Brain pericyte (primary cell): Measurements from ENCODE around the gene METTL27.
"Not testable (repeated sequence)": the region's sequence is repeated elsewhere in the genome, so short reads cannot be mapped to it uniquely, and the experiment has no call there.

Experiments
- DNase-seq: peaks from one replicate; pipeline ENCODE4 v3.0.0-alpha.2; 2012; ENCODE audit warnings: low read depth, low spot score

The METTL27 gene

DNA sequence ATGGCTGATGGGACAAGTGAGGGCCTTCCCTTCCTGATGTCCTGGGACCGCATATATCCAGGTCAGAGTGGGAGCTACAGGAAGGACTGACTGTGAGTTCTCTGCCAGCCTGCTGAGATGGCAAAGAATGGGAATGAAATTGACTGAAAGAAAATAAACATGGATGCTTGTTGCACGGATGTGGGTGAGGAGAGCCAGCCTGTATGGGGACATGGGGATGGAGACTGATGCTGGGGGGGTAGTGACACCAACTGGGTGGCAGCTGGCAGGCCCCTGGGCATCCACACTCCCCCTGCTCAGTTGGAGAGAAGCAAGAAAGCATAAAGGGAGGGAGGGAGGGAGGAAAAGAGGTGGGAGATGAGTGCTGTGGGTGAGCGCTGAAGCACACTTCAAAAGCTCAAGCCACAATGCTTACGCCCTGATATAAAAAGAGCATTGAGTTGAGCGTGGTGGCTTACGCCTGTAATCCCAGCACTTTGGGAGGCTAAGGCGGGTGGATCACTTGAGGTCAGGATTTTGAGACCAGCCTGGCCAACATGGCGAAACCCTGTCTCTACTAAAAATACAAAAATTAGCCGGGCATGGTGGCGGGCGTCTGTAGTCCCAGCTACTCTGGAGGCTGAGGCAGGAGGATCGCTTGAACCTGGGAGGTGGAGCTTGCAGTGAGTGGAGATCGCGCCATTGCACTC, 20.6 kb downstream of the METTL27 start:
- not testable (repeated sequence) for DNase-seq

DNA sequence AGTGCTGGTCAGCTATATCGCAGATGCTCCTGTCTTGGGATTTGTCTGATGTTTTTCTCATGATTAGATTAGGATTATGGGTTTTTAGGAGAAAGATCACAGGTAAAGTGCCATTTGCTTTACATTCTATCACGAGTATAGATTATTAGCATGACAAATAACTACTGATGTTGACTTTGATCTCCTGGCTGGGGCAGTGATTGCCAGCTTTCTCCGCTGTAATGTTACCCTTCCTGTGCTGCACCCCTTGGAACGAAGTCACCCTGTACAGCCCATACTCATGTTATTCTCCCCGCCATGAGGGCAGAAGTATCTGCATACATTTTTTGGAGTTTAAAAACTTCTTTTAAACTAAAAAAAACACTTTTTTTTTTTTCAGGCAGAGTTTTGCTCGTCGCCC, 22.3 kb downstream of the METTL27 start:
- DNase-seq: no peak

DNA sequence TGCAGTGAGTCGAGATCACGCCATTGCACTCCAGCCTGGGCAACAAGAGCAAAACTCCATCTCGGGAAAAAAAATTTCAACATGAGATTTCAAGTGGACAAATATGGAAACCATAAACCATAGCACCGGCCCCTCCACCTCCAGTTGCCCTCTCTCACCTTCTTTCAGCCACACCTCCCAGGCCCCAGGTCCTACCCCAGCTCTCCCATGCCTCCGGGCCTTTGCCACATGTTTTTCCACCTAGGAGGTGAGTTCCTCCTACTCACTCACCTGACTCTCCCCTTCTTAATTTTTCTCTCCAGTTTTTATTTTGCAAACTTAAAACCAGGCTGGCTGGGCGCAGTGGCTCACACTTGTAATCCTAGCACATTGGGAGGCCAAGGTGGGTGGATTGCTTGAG, 25.2 kb downstream of the METTL27 start:
- no peak for DNase-seq

DNA sequence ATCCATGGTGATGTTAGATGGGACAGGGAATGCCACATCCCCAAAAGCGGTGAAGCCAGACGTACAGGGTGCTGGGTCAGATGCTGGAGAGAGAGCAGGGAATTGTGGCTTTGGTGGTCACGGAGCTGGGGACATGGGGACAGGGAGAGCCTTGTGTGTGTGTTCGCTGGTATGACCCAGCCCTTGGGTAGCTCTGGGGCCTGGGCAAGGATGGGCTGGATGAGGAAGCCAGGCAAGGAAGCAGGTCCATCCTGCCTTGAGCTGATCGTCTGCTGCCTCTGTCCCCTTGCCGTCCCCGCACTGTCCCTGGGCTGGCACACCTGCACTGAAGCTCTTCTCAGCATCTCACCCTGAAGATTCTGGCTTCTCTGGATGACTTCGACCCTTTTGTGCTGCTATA, 26.9 kb downstream of the METTL27 start:
- no peak for DNase-seq

DNA sequence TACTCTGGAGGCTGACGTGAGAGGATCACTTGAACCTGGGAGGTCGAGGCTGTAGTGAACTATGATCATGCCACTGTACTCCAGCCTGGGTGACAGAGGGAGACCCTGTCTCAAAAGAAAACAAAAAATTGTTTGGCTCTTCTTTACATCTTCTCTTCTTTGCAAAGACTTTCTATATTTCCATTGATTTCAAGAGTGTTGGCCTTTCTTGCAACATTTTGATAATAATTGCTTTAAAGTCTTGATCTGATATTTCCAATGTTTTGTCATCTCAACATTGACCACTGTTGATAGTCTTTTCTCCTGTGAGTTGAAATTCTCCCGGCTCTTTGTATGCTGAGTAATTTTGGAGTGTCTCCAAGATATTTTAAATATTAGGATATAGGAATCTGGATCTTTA, 29.3 kb downstream of the METTL27 start:
- no peak for DNase-seq

DNA sequence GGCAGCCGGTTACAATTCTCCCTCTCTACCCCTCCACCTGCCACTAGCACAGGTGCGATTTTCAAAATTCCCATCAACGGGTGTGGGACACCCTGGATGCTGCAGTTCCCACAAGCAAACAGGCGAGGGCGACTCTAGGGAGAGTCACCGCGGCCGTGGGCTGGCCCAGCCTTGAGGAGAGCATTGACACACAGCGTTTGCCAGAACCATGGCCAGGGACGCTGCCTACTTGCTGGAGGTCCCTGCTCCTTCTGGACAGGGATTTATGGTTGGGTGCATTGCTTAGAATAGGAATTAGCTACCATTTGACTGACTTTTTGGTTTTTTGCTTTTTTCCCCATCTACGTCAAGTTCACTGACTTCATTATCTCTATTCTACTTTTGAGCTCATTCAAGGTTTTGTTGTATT, 30.6 kb downstream of the METTL27 start:
- DNase-seq: no peak

DNA sequence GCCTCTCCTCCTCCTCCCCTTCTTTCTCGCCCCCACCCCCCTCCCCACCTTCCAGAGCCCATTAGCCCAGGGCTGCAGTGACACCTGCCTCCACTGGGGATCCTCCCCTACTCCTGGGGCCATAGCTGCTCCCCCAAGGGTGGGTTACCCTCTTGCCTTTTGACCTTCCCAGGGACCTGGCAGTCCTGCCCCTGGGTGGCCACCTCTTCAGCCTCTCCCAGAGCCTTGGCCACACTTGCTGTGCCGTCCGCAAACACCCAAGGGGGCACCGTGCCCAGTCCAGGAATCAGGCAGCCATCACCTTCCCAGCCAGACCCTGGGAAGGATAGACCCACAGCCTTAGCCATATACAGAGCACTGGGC, 31.3 kb downstream of the METTL27 start:
- DNase-seq: no peak

DNA sequence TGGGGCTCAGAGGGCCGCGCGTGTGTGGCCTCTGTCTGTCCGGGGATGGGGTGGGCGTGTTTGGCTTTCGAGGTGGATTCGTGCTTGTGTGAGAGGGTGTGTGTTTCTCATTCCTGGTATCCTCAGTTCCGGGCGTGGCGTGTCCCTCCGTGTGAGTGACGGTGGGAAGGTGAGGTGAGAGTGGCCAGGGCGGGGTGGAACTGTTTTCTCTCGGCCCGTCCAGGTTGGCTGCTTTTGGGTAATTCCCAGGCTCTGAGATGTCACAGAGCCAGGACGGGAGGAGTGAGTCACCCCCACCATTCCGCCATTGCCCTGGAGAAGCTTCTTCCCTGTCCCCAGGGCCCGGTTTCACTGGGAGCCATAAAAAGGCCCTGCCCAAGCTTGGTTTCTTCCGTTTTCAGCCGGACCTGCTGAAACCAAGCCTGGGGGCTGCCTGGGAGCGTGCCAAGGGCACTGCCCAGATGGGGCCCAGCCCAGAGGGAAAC, 32.8 kb downstream of the METTL27 start:
- DNase-seq: no peak

DNA sequence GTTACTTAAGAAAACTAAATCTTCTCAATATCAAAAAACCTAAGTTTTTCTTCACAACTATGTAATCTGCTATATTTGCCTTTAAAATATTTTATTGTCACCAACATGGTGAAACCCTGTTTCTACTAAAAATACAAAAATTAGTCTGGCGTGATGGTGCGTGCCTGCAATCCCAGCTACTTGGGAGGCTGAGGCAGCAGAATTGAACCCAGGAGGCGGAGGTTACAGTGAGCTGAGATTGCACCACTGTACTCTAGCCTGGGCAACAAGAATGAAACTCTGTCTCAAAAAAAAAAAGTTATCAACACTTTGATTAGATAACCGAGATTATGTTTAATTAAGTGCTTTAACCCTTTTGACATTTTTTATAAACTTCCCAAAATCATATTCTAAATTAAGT, 39.9 kb downstream of the METTL27 start:
- DNase-seq: no peak

DNA sequence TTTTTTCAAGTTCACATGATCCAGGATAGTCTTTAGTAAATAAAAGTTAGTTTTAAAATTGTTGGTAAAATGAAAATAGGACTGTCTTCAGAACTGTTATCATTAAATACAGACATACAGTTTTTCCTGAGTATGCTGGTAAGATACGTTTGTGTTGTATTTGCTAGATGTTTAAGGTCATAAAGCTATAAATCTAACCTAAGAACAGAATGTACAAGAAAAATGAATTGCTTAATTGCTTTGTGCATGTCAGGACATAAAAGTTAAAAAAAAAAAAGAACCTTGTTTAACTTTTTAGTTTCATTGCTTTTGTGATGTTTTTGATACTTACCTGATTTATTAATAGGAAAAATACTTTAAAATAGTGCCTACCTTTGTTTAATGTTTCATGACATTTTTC, 40.7 kb downstream of the METTL27 start:
- DNase-seq: no peak

DNA sequence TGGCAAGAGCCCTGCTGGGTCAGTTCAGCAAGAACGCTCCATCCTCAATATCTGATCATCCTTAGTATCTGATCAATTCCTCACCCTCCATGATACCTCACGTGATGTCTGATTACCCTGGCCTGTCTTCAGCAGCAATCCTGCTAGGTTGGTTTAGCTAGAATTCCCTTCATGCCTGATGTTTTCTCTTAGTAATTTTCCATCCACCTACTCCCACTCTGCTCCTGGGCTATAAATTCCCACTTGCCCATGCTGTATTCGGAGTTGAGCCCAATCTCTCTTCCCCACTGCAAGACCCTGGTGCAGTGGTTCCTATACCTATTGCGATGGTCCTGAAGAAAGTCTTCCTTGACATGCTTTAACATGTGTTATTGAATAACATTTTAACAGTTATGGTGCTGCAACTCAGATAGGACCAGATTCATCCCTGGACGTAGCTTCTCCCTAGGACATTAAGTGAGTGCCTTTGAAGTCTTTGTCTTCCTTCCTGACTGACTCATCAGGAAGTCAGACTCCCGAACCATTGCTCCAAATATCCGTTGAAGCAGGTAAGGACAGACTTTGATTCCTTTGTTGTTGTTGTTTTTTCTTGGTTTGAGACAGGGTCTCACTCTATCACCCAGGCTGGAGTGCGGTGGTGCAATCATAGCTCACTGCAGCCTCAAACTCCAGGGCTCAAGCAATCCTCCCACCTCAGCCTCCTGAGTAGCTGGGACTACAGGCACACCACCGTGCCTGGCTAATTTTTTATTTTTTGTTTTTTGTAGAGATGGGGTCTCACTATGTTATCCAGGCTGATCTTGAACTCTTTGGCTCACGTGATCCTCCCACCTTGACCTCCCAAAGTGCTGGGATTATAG, 42.8 kb downstream of the METTL27 start:
- DNase-seq: no peak

DNA sequence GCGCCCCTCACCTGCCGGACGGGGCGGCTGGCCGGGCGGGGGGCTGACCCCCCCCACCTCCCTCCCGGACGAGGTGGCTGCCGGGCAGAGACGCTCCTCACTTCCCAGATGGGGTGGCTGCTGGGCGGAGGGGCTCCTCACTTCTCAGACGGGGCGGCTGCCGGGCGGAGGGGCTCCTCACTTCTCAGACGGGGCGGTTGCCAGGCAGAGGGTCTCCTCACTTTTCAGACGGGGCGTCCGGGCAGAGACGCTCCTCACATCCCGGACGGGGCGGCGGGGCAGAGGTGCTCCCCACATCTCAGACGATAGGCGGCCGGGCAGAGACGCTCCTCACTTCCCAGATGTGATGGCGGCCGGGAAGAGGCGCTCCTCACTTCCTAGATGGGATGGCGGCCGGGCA, 45.1 kb downstream of the METTL27 start:
- DNase-seq: not testable (repeated sequence)

DNA sequence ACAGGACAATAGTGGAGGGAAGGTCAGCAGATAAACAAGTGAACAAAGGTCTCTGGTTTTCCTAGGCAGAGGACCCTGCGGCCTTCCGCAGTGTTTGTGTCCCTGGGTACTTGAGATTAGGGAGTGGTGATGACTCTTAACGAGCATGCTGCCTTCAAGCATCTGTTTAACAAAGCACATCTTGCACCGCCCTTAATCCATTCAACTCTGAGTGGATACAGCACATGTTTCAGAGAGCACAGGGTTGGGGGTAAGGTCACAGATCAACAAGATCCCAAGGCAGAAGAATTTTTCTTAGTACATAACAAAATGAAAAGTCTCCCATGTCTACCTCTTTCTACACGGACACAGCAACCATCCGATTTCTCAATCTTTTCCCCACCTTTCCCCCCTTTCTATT, 45.7 kb downstream of the METTL27 start:
- not testable (repeated sequence) for DNase-seq

DNA sequence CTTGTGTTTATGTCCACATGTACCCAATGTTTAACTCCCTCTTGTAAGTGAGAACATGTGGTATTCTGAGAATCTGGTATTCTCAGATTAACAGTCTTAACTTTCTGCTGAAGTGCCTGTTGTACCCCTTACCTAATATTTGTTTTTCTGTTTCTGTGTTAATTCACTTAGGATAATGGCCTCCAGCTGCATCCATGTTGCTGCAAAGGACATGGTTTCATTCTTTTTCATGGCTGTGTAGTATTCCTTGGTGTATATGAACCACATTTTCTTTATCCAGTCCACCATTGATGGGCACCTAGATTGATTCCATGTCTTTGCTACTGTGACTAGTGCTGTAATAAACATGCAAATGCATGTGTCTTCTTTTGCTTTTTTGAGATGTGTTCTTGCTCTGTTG, 47.1 kb downstream of the METTL27 start:
- DNase-seq: not testable (repeated sequence)

DNA sequence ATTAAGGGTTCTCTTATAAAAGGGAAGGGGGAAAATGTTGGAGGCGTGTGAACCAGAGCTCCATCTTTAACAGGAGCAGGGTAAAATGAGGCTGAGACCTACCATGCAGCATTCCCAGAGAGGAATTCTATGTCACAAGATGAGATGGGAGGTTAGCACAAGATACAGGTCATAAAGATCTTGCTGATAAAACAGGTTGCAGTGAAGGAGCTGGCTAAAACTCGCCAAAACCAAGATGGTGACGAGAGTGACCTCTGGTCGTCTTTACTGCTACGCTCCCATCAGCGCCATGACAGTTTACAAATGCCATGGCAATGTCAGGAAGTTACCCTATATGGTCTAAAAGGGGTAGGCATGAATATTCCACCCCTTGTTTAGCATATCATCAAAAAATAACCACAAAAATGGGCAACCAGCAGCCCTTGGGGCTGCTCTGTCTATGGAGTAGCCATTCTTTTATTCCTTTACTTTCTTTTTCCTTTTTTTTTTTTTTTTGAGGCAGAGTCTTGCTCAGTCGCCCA, 51.1 kb downstream of the METTL27 start:
- DNase-seq: not testable (repeated sequence)

DNA sequence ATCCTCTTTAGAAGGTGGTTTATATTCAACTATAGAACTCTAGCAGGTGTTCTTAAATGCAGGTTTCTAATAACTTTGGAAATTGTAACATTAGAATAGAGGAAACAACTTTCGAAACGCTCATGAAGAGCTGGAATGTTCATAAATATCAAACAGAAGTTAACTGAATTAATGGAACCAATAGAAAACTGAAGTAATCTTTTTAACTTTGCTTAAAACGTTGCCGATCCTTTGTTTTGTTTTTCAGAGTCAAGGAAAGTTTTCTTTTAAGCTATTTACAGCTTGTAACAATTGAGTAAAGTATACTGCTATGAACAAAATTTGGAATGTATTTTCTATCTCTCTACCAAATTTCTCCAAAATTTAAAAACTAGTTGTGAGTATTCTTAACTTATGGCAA, 53.3 kb downstream of the METTL27 start:
- DNase-seq: no peak

DNA sequence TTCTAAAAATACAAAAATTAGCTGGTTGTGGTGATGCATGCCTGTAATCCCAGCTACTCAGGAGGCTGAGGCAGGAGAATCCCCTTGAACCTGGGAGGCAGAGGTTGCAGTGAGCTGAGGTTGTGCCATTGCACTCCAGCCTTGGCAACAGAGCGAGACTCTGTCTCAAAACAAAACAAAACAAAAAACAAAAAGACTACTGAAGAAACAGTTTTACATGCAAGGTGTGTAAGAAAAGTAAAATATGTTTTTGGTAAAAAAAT, 54.6 kb downstream of the METTL27 start:
- DNase-seq: not testable (repeated sequence)

DNA sequence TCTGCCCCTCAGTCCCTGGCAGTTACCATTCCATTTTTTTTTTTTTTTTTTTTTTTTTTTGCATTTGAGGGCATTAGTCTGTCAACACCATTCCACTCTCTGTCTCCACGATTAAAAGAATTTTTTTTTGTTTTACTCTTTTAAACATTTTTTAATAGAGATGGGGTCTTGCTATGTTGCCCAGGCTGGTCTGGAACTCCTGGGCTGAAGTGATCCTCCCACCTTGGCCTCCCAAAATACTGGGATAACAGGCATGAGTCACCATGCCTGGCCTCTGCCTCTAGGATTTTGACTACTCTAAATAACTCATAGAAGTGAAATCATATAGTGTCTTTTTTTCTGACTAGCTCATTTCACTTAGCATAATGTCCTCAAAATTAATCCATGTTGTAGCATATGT, 55.7 kb downstream of the METTL27 start:
- no peak for DNase-seq
